Epithelial cell of esophagus (primary cell): Measurements from ENCODE around the gene ADAMTS12.

Source experiments
- DNase-seq: peaks from one replicate; pipeline ENCODE4 v3.0.0; 2010; ENCODE audit warnings: low read depth
- H3K4me3 ChIP-seq: 2 replicates; pipeline ENCODE4 v1.5.1; 2011; ENCODE audit warnings: mild to moderate bottlenecking, low read length, control low read depth
- TF ChIP-seq, protein P1 (sequence below): IDR thresholded peaks from 2 replicates; pipeline ENCODE4 v1.5.1; 2011; ENCODE audit warnings: low read depth, mild to moderate bottlenecking, low read length, control low read depth, inconsistent platforms; ENCODE audit not compliant: insufficient read depth; ENCODE audit errors: missing control alignments

Gene ADAMTS12

GRCh38 chr5:33837301-33837700 is 54.5 kb downstream of the ADAMTS12 start:
- H3K4me3 ChIP-seq: no peak overlapping the region
- TF ChIP-seq, protein P1, sequence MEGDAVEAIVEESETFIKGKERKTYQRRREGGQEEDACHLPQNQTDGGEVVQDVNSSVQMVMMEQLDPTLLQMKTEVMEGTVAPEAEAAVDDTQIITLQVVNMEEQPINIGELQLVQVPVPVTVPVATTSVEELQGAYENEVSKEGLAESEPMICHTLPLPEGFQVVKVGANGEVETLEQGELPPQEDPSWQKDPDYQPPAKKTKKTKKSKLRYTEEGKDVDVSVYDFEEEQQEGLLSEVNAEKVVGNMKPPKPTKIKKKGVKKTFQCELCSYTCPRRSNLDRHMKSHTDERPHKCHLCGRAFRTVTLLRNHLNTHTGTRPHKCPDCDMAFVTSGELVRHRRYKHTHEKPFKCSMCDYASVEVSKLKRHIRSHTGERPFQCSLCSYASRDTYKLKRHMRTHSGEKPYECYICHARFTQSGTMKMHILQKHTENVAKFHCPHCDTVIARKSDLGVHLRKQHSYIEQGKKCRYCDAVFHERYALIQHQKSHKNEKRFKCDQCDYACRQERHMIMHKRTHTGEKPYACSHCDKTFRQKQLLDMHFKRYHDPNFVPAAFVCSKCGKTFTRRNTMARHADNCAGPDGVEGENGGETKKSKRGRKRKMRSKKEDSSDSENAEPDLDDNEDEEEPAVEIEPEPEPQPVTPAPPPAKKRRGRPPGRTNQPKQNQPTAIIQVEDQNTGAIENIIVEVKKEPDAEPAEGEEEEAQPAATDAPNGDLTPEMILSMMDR: no peak
- DNase-seq: no peak

- TF ChIP-seq, protein P1: no peak
- DNase-seq: no peak
- no peak overlapping the region for H3K4me3 ChIP-seq
These were observed 57.5 kb downstream of the ADAMTS12 start for GRCh38 chr5:33834334-33834733.

DNA sequence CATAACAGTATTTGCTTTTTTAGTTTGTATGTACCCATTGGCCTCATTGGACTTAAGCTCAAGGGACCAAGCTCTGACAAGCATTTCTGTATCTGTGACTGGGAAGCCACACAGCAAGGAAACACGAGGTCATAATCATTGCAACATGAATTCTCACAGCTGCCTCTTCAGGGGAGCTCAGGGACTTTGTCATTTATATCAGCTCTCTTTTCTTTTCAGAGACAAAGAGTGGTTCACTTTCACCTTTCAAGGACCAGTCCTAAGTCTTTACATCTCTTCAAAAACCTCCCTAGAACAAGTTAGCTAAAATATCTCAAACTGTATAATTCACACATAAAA is 58.6 kb downstream of the ADAMTS12 start:
- TF ChIP-seq, protein P1: no peak
- DNase-seq: no peak
- no peak overlapping the region for H3K4me3 ChIP-seq

DNA sequence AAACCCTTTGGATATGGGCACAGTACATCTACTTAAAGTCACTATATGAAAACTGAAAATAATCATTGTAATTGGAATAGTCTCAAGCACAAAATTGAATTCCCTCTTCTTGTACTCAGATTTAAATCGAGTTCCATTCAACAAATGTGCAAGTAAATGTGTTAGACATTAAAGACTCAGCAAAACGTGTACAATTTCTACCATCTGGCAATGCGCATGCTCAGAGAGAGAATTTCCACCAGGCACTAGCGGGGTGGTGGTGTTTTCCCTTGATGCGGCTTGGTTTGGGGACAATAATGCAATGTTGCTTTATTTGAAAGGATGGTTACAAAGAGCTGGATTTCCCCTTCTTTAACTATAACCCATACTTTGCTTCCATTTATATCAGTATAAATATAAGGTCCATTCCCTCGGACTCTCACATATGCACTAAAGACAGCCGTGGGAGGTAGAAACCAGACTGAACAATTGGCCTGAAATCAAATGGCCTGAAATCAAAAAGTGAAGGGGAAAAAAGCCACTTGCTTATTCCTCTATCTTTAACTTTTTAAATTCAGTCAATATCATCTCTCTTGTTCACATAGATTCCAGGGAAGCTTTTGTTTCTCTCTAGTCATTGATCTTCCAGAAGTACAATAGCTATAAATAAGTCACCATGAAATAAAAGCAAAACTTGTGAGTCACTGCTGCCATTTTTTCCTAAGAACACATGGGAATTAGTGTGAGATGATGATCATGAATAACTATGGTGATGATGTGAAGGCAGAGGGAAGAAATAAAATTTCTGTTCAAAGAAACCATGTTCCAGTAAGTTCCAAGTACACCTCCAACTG is 59.2 kb downstream of the ADAMTS12 start:
- TF ChIP-seq, protein P1: no peak
- no peak for DNase-seq
- no peak overlapping the region for H3K4me3 ChIP-seq

- no peak for DNase-seq
- no peak overlapping the region for H3K4me3 ChIP-seq
- TF ChIP-seq, protein P1: no peak
These were observed 60.7 kb downstream of the ADAMTS12 start for GRCh38 chr5:33831041-33831440.

DNA sequence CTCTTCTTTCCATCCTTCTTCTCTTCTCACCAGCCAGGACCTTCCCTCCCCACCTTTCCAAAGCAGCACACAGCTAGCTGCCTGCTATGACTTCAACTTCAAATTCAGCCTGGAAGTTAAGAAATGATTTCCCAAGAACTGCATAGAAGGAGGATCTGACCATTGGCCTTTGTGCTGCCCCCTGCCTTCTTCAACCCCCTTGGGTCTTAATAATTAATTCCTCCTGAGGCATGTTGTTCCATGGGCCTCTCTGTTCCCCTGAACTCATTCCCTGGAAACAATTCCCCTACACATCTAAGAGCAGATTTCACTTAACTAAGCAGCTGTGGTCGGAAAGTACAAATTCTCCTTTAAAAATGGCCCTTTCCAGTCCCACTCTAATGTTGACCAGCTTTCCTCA is 62.4 kb downstream of the ADAMTS12 start:
- no peak for DNase-seq
- TF ChIP-seq, protein P1: no peak
- no peak overlapping the region for H3K4me3 ChIP-seq
